LNCaP clone FGC (cell line): Measurements from ENCODE around the gene TRIM17.
A peak's percentile ranks its signal among the peaks of the same experiment; 100 is the strongest.
"Not testable (repeated sequence)": the region's sequence is repeated elsewhere in the genome, so short reads cannot be mapped to it uniquely, and the experiment has no call there.

Experiments
- DNase-seq: peaks from one replicate; pipeline ENCODE4 v3.0.0-alpha.2; 2011; ENCODE audit warnings: low read depth
- H3K4me3 ChIP-seq: 2 replicates; pipeline ENCODE4 v1.5.1; 2011; ENCODE audit warnings: mild to moderate bottlenecking, low read depth, low read length, control low read depth
- CTCF ChIP-seq: IDR thresholded peaks from 2 replicates; pipeline ENCODE4 v1.5.1; 2012; ENCODE audit warnings: mild to moderate bottlenecking; ENCODE audit not compliant: control insufficient read depth, insufficient read depth; ENCODE audit errors: extremely low read depth

TRIM17 gene

DNA sequence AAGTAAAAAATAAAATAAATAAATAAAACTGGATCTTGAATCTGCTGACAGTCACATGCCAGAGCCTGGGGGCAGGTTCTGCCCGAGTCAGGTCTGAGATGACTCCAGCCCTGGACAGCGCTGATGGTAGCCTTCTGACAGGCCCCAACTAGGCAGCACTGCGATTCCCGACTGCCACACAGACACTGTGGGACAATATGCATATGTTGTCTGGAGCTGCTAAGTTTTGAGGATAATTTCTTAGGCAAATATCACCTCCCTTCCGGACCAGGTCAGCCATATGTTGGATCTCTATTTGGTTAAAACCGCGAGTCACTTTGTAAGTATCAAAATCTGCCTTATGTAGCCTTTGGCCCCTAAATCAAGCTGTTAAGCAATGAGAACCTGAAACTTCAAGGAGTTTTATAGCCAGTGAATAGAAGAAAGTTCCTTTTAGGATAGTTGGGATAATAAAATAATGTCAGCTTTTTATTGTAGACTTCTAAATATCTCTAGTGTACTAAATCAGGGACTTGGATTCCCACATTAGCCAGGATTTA lies 20.8 kb upstream of the TRIM17 start:
- TF ChIP-seq CTCF: no peak
- H3K4me3 ChIP-seq: no peak overlapping the region
- DNase-seq: no peak

DNA sequence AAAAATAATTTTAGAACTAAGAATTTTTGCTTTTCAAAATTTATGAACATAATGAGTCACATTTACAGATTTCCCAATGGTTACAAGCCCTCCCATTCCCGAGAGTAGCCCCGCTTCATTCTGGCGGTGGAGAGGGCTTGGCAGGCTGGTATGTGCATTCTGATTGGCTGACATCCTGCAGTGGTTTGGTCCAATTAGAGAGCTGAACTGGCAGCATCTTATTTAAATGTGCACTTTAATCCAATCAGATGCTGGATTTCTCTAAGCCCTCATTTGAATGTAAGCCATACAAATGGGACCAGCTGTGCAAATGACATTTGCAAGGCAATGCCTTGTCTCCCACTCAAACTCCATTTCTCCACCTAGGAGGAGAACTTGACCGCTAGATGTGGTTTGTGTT lies 18.0 kb upstream of the TRIM17 start:
- H3K4me3 ChIP-seq: no peak overlapping the region
- TF ChIP-seq CTCF: no peak
- DNase-seq: no peak

DNA sequence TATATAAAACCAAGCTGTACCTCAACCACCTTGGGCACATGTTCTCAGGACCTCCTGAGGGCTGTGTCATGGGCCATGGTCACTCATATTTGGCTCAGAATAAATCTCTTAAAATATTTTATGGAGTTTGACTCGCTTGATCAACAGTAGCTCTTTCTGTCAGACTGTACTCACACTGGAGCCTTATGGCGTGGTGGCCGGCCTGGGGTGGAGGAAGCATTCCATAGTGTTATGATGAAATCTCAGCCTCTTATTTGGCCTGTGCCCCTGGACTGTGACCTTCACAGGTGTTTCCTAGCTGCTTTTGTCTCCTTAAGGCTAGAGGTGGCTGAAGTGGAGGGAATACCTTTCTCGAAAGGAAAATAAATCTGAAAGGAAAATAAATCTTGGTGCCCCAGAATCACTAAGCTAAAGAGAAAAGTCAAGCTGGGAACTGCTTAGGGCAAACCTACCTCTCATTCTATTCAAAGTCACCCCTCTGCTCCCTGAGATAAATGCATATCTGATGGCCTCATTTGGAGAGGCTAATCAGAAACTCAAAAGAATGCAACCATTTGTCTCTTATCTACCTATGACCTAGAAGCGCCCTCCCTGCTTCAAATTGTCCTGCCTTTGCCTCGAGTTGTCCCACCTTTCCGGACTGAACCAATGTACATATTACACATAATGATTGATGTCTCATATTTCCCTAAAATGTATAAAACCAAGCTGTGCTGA lies 16.8 kb upstream of the TRIM17 start:
- H3K4me3 ChIP-seq, DNase-seq: not testable (repeated sequence)

DNA sequence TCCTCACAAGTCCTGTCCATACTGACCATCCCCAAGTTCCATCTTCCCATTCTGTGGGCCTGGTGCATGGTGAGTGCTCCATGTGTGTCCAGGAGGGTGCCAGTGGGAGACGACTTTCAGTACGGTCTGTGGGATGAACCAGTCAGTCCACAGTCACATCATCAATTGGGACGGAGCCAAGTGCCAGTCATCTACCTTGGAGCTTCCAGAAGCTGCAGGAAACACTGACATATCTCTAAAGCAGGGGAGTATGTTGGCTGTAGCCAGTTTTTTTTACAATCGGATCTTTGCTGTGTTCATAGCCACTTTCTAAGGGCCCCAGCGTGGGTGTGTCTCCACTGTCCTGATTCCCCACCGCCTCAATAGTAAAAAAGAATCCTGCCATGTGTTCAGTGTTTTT lies 13.6 kb upstream of the TRIM17 start:
- H3K4me3 ChIP-seq: no peak overlapping the region
- no peak for TF ChIP-seq CTCF
- peak; percentile 69 for DNase-seq

DNA sequence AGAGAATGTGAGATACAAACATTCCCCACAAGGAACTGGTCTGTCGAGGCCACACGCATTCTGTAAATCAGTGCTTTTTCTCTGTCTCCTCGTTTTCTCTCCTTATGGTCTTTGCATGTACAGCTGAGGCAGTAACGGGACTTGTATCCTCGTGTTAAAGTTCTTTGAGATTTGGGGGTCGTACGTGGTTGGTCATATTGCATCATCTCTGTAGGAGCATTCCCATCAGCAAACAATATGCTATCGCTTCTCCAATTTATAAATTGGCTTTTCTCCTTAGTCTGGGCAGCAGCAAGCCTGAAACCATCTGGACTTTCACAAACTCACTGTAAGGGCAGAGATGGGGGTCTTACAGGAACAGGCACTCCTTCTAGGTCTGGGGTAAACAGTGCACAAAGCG lies 13.0 kb upstream of the TRIM17 start:
- TF ChIP-seq CTCF: no peak
- DNase-seq: no peak
- H3K4me3 ChIP-seq: no peak overlapping the region

DNA sequence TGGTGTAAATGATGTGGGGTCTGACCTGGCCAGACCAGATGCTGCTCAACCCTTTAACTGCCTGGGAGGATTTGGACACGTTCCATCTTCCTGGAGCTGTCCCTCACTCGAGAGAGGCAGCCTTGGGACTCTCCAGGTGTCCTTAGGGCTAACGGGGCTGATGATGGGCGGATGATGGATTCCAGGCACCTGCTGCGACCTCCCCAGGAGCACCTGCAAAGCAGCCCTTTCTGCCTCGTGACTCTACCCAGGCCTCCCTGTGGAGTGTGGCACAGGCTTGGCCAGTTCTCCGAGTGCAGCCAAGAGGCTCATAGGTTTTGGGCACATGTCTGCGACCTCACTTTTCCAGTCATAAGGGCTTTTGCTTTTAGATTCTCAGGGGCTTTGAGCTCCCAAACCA lies 12.3 kb upstream of the TRIM17 start:
- no peak overlapping the region for H3K4me3 ChIP-seq
- no peak for TF ChIP-seq CTCF
- no peak for DNase-seq

DNA sequence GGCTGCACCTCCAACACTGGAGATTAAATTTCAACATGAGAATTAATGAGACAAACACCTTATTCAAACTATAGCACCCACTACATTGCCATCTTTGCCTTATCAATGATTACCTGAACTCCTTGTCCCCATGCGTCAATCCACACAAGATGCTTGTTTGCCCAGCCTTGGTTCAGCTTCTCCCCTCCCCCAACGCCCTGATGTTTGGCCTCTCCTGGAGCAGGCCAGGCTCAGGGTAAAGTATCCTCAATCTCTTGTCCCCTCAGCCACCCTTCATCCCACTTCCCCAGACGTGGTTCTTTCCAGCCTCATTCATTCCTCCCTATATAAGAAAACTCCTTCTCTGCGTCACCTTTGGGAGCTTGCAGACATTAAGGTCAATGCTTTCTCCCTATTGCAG lies 11.8 kb upstream of the TRIM17 start:
- no peak for DNase-seq
- H3K4me3 ChIP-seq: no peak overlapping the region
- no peak for TF ChIP-seq CTCF
